Osteoblast (primary cell): Measurements from ENCODE around the gene CGN. TPM values are rescaled to one million over a fixed set of nuclear protein-coding genes. Genes with fewer than 3 reads are reported as not detected.

ENCODE experiments used
- DNase-seq: peaks from one replicate; pipeline ENCODE4 v3.0.0; 2011; ENCODE audit warnings: low spot score, mixed read lengths; ENCODE audit not compliant: insufficient read length; ENCODE audit errors: missing footprints
- H2AFZ ChIP-seq: 2 replicates; pipeline ENCODE4 v1.6.0; 2011; ENCODE audit warnings: mild to moderate bottlenecking, low read length
- H3K27ac ChIP-seq: 2 replicates; pipeline ENCODE4 v1.5.1; 2011; ENCODE audit warnings: mild to moderate bottlenecking, low read depth, low read length, moderate library complexity
- H3K27me3 ChIP-seq: 2 replicates; pipeline ENCODE4 v1.6.0; 2012; ENCODE audit warnings: mild to moderate bottlenecking, control low read depth, inconsistent platforms, low read length, moderate library complexity; ENCODE audit not compliant: insufficient read depth
- H3K36me3 ChIP-seq: 2 replicates; pipeline ENCODE4 v1.5.1; 2011; ENCODE audit warnings: mild to moderate bottlenecking, low read length, control low read depth, moderate library complexity; ENCODE audit not compliant: insufficient read depth
- H3K4me1 ChIP-seq: 2 replicates; pipeline ENCODE4 v1.5.1; 2011; ENCODE audit warnings: mild to moderate bottlenecking, low read length, control low read depth, moderate library complexity; ENCODE audit not compliant: insufficient read depth
- H3K4me2 ChIP-seq: 2 replicates; pipeline ENCODE4 v1.6.0; 2011; ENCODE audit warnings: mild to moderate bottlenecking, low read length; ENCODE audit not compliant: insufficient read depth
- H3K4me3 ChIP-seq: fragments of 200-600 bp; sonication (generic); 3 replicates; pipeline ENCODE4 v1.5.1; 2012; ENCODE audit warnings: mild to moderate bottlenecking, low read length, inconsistent platforms; ENCODE audit not compliant: insufficient read depth
- H3K79me2 ChIP-seq: 2 replicates; pipeline ENCODE4 v1.6.0; 2012; ENCODE audit warnings: mild to moderate bottlenecking, low read length, control low read depth, inconsistent platforms; ENCODE audit not compliant: insufficient read depth
- H3K9me3 ChIP-seq: 2 replicates; pipeline ENCODE4 v1.5.1; 2011; ENCODE audit warnings: low read depth, low read length, control low read depth
- H4K20me1 ChIP-seq: 2 replicates; pipeline ENCODE4 v1.6.0; 2012; ENCODE audit warnings: mild to moderate bottlenecking, low read length, control low read depth; ENCODE audit not compliant: insufficient read depth
- CTCF ChIP-seq: IDR thresholded peaks from 2 replicates; pipeline ENCODE4 v1.5.1; 2011; ENCODE audit warnings: mild to moderate bottlenecking, low read depth, low read length, moderate library complexity; ENCODE audit errors: extremely low read depth
- total RNA-seq: library from RNA; depleted of rRNA; stranded (reverse); fragments of >200 nt; gene quantifications from 2 replicates; pipeline ENCODE4 v1.2.3, GENCODE V29; 2012

The CGN gene
- total RNA-seq, 1 donor = not detected

GRCh38 chr1:151492120-151492519 is 19.1 kb upstream of the CGN start:
- Histone ChIP-seq H3K79me2 (no peaks in the 10 kb centered on the region), H3K27me3 (peaks cover 11% of the 10 kb centered on the region), H4K20me1 (no peaks in the 10 kb centered on the region), H3K36me3 (no peaks in the 10 kb centered on the region), H3K4me3 (no peak overlapping the region), H2AFZ (no peak overlapping the region), H3K4me2 (no peak overlapping the region), H3K4me1 (peaks cover 7% of the 10 kb centered on the region), H3K27ac (no peak overlapping the region), H3K9me3 (no peaks in the 10 kb centered on the region)
- DNase-seq = no peak
- no peak for TF ChIP-seq CTCF

GRCh38 chr1:151493042-151493441 is 18.1 kb upstream of the CGN start:
- H3K9me3 ChIP-seq = no peaks in the 10 kb centered on the region
- no peaks in the 10 kb centered on the region for H4K20me1 ChIP-seq
- no peak overlapping the region for H2AFZ ChIP-seq
- no peak overlapping the region for H3K4me3 ChIP-seq
- H3K27ac ChIP-seq = no peak overlapping the region
- H3K79me2 ChIP-seq = no peaks in the 10 kb centered on the region
- no peak overlapping the region for H3K4me2 ChIP-seq
- H3K36me3 ChIP-seq = no peaks in the 10 kb centered on the region
- H3K4me1 ChIP-seq = peaks cover 7% of the 10 kb centered on the region
- H3K27me3 ChIP-seq = peaks cover 11% of the 10 kb centered on the region
- no peak for DNase-seq
- TF ChIP-seq CTCF = no peak

- Histone ChIP-seq H3K4me3 (no peak overlapping the region), H4K20me1 (no peaks in the 10 kb centered on the region), H3K36me3 (no peaks in the 10 kb centered on the region), H3K27me3 (peaks cover 21% of the 10 kb centered on the region), H2AFZ (no peak overlapping the region), H3K79me2 (no peaks in the 10 kb centered on the region), H3K4me2 (no peak overlapping the region), H3K4me1 (peaks cover 7% of the 10 kb centered on the region), H3K9me3 (no peaks in the 10 kb centered on the region), H3K27ac (no peak overlapping the region)
- no peak for DNase-seq
- no peak for TF ChIP-seq CTCF
These were observed 16.4 kb upstream of the CGN start for GRCh38 chr1:151494741-151495281.

- Histone ChIP-seq H3K9me3 (no peaks in the 10 kb centered on the region), H3K36me3 (no peaks in the 10 kb centered on the region), H3K27me3 (peaks cover 26% of the 10 kb centered on the region), H3K79me2 (no peaks in the 10 kb centered on the region), H3K27ac (no peak overlapping the region), H3K4me3 (no peak overlapping the region), H4K20me1 (no peaks in the 10 kb centered on the region), H3K4me2 (no peak overlapping the region), H2AFZ (no peak overlapping the region), H3K4me1 (peaks cover 7% of the 10 kb centered on the region)
- DNase-seq = no peak
- no peak for TF ChIP-seq CTCF
These were observed 15.9 kb upstream of the CGN start for GRCh38 chr1:151495316-151495715.
